BLaER1 treated with 17β-estradiol and CSF1 and Interleukin-3, amounts not matched to agents 10 nM and 100 nM (cell line): ENCODE results near the gene WWC2.
A peak's percentile ranks its signal among the peaks of the same experiment; 100 is the strongest.
"Not testable (repeated sequence)": the region's sequence is repeated elsewhere in the genome, so short reads cannot be mapped to it uniquely, and the experiment has no call there.

Experiments used
- H3K27ac ChIP-seq, 11 experiments: shearing (Covaris generic); formaldehyde crosslinking; 2 replicates each; pipeline ENCODE4 v1.8.1; 2022
- H3K27me3 ChIP-seq, 11 experiments: shearing (Covaris generic); formaldehyde crosslinking; 2 replicates each; pipeline ENCODE4 v1.8.1; 2022
- H3K36me3 ChIP-seq, 11 experiments: shearing (Covaris generic); formaldehyde crosslinking; 2 replicates each; pipeline ENCODE4 v1.8.1; 2022
- H3K4me1 ChIP-seq, 10 experiments: shearing (Covaris generic); formaldehyde crosslinking; 2 replicates each; pipeline ENCODE4 v1.8.1; 2022
- H3K4me2 ChIP-seq, 11 experiments: shearing (Covaris generic); formaldehyde crosslinking; 2 replicates each; pipeline ENCODE4 v1.8.1; 2022
- H3K4me3 ChIP-seq, 10 experiments: shearing (Covaris generic); formaldehyde crosslinking; 2 replicates each; pipeline ENCODE4 v1.8.1; 2022
- H3K9ac ChIP-seq, 11 experiments: shearing (Covaris generic); formaldehyde crosslinking; 2 replicates each; pipeline ENCODE4 v1.8.1; 2022
- H3K9me3 ChIP-seq, 11 experiments: shearing (Covaris generic); formaldehyde crosslinking; replicated peaks in 1 of 11; 2 replicates each; pipeline ENCODE4 v1.8.1; 2022
- H4K20me1 ChIP-seq, 11 experiments: shearing (Covaris generic); formaldehyde crosslinking; 2 replicates each; pipeline ENCODE4 v1.8.1; 2022
- Cebpa-rat ChIP-seq, 11 experiments: shearing (Covaris generic); IDR thresholded peaks; 2 replicates each; pipeline ENCODE4 v1.8.1; 2022

WWC2 gene

DNA sequence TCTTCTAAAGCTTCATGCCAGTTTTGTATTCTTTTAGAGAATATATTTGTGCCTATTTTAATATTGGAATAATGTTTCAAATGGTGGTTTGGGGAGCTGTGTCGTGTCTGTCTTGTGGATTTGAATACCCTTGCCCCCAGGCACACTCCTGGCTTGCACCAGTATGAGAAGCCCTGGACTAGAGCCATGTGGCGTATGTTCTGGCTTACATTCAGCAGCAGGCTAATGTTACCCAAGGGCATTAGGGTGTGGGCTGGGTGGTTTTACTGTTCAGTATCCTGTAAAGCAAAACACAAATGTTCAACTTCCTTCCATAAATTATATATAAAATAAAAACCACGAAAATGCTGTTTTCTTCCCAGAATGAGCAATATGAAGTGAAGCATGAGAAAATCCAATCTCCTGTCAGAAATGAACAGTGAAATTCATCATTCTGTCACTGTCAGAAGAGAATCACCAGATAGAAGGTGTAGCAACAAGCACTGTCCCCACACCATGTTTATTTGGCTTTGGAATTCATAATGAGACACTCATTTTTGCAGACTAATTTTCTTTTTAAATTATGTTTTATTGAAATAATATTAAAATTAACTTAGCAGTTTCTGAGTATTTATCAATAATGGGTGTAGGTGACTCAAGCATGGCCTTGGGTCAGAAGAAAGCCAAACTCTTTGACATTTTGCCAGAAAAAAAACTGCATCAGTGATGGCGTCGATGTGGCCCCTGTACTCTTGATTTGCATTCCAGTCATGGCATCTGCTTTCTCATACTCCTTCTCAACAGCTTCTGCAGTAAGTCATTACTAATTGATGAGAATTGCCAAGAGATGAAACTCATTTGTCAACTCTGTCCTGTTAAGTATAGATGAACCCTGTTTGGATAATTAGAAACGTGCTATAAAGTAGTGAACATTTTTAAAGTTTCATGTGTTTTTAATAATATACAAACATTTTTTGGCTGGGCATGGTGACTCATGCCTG is 43.8 kb downstream of the WWC2 start:
- Histone ChIP-seq H3K9me3 (no peaks in the 10 kb centered on the region), H3K4me2 (peak overlapping the region; percentile 24 to 64 (median 51)), H3K9ac (peak overlapping the region in 1 of 11 experiments; percentile 21; a peak in 1 of 22 replicates), H3K36me3 (peaks cover 0 to 7% (median 0%) of the 10 kb centered on the region in 11 experiments; a peak in 1 of 22 replicates), H3K4me1 (peaks cover 11 to 28% (median 14%) of the 10 kb centered on the region in 10 experiments), H3K27ac (no peak overlapping the region), H3K4me3 (no peak overlapping the region), H4K20me1 (peaks cover 5 to 89% (median 68%) of the 10 kb centered on the region in 11 experiments; a peak in 19 of 22 replicates), H3K27me3 (peaks cover 0 to 5% (median 0%) of the 10 kb centered on the region in 11 experiments; a peak in 2 of 22 replicates)
- no peak for TF ChIP-seq Cebpa-rat (IDR thresholded peaks at IDR 0.05)

DNA sequence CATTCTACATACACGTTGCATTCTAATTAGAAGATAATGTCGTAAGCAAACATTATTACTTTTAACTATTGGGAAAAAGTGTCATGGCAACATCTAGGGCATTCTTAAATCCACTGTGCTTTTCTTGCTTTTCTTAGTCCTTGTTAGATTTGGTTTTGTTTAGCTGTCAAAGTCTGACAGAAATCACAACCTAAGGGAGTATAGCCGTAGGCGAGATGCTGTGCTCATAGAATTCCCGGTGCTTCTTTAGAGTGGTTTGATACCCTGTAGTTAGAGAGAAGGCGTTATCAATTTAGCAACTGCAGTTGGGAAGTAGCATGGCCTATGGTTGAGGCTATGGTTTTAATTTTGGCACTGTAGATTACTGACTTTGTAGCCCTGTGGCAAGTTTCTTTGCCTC is 45.7 kb downstream of the WWC2 start:
- Histone ChIP-seq H3K27me3 (peaks cover 0 to 5% (median 0%) of the 10 kb centered on the region in 11 experiments; a peak in 2 of 22 replicates), H3K4me1 (peaks cover 11 to 28% (median 14%) of the 10 kb centered on the region in 10 experiments), H4K20me1 (peaks cover 5 to 74% (median 63%) of the 10 kb centered on the region in 11 experiments; a peak in 19 of 22 replicates), H3K4me3 (no peak overlapping the region), H3K9ac (no peak overlapping the region), H3K9me3 (no peaks in the 10 kb centered on the region), H3K36me3 (no peaks in the 10 kb centered on the region), H3K27ac (no peak overlapping the region), H3K4me2 (no peak overlapping the region)
- TF ChIP-seq Cebpa-rat (IDR thresholded peaks at IDR 0.05) = no peak

DNA sequence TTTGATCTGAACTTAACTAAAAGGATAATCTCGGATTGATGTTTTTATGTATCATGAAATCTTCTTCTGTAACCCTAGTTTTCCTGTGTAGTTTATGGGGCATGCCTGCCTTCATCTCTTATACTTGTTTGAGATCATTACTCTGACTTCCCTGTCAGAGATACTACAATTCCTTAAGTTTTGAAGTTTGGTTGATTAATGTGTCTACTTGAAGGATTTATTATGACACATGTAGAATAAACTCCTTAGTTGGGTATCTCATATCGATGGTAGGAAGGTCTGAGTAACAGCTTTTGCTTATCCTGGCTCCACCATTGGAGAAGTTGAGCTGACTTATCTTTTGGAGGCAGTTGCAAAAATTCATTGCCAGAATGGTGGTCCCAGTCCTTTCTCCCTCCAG is 46.7 kb downstream of the WWC2 start:
- Histone ChIP-seq H3K27ac (no peak overlapping the region), H3K4me2 (0 out of 22 replicates have a peak overlapping the region, but pooled peaks of 1 of the 11 experiments have one; percentile 9), H4K20me1 (peaks cover 5 to 67% (median 55%) of the 10 kb centered on the region in 11 experiments; a peak in 19 of 22 replicates), H3K9me3 (no peaks in the 10 kb centered on the region), H3K4me3 (no peak overlapping the region), H3K9ac (no peak overlapping the region), H3K4me1 (peaks cover 11 to 28% (median 14%) of the 10 kb centered on the region in 10 experiments), H3K36me3 (no peaks in the 10 kb centered on the region), H3K27me3 (peaks cover 0 to 5% (median 0%) of the 10 kb centered on the region in 11 experiments; a peak in 2 of 22 replicates)
- TF ChIP-seq Cebpa-rat (IDR thresholded peaks at IDR 0.05) = no peak

DNA sequence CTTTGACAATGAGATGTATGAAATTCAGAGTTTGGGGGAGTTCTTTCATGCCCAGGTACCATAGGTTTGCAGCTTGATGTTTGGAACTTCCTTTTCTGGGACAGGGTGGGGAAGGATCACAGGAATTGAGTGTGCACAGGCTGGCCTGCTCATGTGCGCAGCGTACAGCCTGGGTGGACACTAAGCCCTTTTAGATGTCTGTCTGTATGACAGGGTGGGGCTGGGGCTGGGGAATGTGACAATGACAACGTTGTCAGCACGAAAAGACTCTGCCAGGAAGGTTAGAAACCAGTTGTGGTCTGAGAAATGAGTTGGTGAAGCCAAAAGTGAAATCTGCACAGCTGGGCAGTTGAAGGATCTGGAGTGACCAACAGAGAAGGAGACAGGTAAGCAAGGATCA is 47.4 kb downstream of the WWC2 start:
- peaks cover 5 to 60% (median 48%) of the 10 kb centered on the region in 11 experiments; a peak in 19 of 22 replicates for H4K20me1 ChIP-seq
- H3K4me3 ChIP-seq = no peak overlapping the region
- TF ChIP-seq Cebpa-rat (IDR thresholded peaks at IDR 0.05) = no peak
- H3K27ac ChIP-seq = no peak overlapping the region
- no peaks in the 10 kb centered on the region for H3K9me3 ChIP-seq
- H3K27me3 ChIP-seq = no peaks in the 10 kb centered on the region; a peak in 1 of 22 replicates
- no peak overlapping the region for H3K4me2 ChIP-seq
- peaks cover 11 to 28% (median 14%) of the 10 kb centered on the region in 10 experiments for H3K4me1 ChIP-seq
- no peaks in the 10 kb centered on the region for H3K36me3 ChIP-seq
- no peak overlapping the region for H3K9ac ChIP-seq

DNA sequence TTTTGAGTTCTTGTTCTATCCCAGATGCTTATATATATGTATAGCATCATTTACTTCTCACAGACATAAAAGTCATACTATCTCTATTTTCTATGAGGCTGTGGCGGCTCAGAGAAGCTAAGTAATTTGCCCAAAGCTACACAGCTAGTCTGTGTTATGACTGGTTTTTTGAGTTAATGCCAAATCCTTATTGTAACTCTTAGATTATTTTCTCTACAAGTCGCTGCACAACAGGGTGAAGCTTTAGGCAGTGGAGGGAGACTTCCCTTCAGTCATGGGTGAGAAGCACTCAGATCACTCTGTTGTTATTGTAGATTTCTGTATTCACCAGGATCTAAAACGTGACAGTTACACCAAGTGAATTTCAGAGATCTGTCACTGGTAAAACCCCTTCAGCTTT is 48.1 kb downstream of the WWC2 start:
- no peak overlapping the region for H3K4me2 ChIP-seq
- H4K20me1 ChIP-seq = peaks cover 5 to 54% (median 41%) of the 10 kb centered on the region in 11 experiments; a peak in 19 of 22 replicates
- H3K27me3 ChIP-seq = no peaks in the 10 kb centered on the region; a peak in 1 of 22 replicates
- no peaks in the 10 kb centered on the region for H3K9me3 ChIP-seq
- H3K27ac ChIP-seq = no peak overlapping the region
- H3K4me3 ChIP-seq = no peak overlapping the region
- H3K36me3 ChIP-seq = no peaks in the 10 kb centered on the region
- no peak overlapping the region for H3K9ac ChIP-seq
- TF ChIP-seq Cebpa-rat (IDR thresholded peaks at IDR 0.05) = no peak
- H3K4me1 ChIP-seq = peaks cover 7 to 22% (median 10%) of the 10 kb centered on the region in 10 experiments

DNA sequence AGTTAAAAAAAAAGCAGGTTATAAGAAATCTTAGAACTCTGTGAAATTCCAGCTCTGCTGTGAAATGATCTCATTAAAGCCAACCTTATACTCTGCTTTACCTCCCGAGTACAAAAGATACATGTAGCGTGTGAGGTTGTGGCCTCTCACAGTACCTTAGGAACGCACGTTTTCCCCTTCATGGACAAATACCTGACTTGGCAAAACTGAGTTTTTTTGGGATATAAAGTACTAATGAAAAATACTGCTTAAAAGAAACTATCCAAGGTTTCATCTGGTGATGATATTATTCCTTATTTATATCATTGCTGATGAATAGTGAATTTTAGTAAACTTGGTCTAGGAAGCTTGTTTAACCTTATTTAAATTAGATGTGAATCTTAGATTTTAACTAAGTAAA is 48.9 kb downstream of the WWC2 start:
- Histone ChIP-seq H3K4me2 (no peak overlapping the region), H3K9ac (no peak overlapping the region), H3K36me3 (no peaks in the 10 kb centered on the region), H3K4me1 (peaks cover 0 to 14% (median 2%) of the 10 kb centered on the region in 10 experiments; a peak in 9 of 20 replicates), H4K20me1 (peaks cover 5 to 48% (median 36%) of the 10 kb centered on the region in 11 experiments; a peak in 17 of 22 replicates), H3K4me3 (no peak overlapping the region), H3K27me3 (no peaks in the 10 kb centered on the region; a peak in 1 of 22 replicates), H3K9me3 (no peaks in the 10 kb centered on the region), H3K27ac (no peak overlapping the region)
- no peak for TF ChIP-seq Cebpa-rat (IDR thresholded peaks at IDR 0.05)

DNA sequence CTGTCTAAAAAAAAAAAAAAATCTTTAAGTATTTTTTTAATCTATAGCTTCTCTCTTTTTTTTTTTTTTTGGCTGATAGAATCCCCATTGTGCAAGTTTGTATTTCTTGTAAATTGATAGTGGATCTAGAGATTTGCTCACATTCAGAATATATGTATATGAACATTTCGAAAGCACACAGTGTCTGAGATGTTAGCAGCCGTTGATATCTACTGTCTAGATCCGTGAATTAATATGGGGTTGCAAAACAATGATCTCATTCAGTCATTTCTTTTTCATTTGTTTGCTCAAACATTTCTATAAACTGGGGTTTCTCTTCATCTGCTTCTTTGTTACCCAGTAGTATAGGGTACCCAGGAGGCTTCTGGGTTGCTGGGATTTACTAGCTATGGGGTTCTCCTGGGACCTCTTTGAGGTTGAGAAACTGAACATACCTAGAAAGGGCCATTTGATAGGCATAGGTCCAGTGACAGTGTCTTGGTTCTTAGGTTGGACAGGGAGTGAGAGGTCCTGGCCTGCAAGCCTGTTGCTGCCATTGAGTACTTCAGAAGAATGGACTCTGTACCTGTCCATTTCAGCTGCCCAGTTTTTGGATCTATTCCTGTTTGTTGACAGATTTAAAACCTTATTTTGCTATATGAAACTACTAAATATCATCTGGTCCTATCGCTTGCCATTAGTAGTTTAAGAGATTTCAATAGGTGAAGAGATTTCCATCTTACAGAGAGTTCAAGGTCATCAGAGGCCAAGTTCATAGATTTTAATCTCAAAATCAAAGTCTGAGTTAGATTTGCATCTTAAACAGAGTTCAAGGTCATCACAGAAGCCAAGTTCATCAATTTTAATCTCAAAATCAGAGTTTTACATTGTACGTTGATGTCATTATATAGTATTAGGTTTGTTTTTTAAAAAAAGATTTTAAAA is 50.8 kb downstream of the WWC2 start:
- Histone ChIP-seq H3K4me2 (no peak overlapping the region), H3K4me3 (no peak overlapping the region), H3K9me3 (no peaks in the 10 kb centered on the region), H3K9ac (no peak overlapping the region), H3K27ac (no peak overlapping the region), H3K27me3 (no peaks in the 10 kb centered on the region; a peak in 1 of 22 replicates), H4K20me1 (peaks cover 5 to 37% (median 24%) of the 10 kb centered on the region in 11 experiments; a peak in 14 of 22 replicates), H3K4me1 (peaks cover 0 to 9% (median 0%) of the 10 kb centered on the region in 10 experiments; a peak in 1 of 20 replicates), H3K36me3 (no peaks in the 10 kb centered on the region)
- TF ChIP-seq Cebpa-rat (IDR thresholded peaks at IDR 0.05) = no peak

DNA sequence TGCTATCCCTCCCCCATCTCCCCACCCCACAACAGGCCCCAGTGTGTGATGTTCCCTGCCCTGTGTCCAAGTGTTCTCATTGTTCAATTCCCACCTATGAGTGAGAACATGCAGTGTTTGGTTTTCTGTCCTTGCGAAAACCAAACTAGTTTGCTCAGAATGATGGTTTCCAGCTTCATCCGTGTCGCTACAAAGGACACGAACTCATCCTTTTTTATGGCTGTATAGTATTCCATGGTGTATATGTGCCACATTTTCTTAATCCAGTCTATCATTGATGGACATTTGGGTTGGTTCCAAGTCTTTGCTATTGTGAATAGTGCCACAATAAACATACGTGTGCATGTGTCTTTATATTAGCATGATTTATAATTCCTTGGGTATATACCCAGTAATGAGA is 51.6 kb downstream of the WWC2 start:
- not testable (repeated sequence) for H3K4me2 ChIP-seq, H3K36me3 ChIP-seq, H3K9ac ChIP-seq, H3K4me1 ChIP-seq, H3K9me3 ChIP-seq, H3K27ac ChIP-seq, H3K27me3 ChIP-seq, H3K4me3 ChIP-seq
- peaks cover 5 to 35% (median 21%) of the 10 kb centered on the region in 11 experiments; a peak in 14 of 22 replicates for H4K20me1 ChIP-seq

DNA sequence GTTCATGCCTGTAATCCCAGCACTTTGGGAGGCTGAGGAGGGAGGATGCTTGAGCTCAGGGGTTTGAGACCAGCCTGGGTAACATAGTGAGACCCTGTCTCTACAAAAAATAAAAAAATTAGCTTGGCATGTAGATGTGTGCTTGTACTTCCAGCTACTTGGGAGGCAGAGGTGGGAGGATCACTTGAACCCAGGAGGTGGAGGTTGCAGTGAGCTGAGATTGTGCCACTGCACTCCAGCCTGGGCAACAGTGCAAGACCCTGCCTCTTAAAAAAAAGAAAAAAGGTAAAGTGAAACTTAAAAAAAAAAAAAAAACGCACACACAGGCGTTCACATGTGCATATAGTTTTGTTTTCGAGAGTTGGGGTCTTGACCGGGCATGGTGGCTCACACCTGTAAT is 53.2 kb downstream of the WWC2 start:
- not testable (repeated sequence) for H3K4me3 ChIP-seq, H3K4me2 ChIP-seq, H3K4me1 ChIP-seq, H3K9ac ChIP-seq, H3K9me3 ChIP-seq, H3K27ac ChIP-seq, H3K27me3 ChIP-seq, H3K36me3 ChIP-seq
- peaks cover 0 to 21% (median 6%) of the 10 kb centered on the region in 11 experiments; a peak in 11 of 22 replicates for H4K20me1 ChIP-seq
